ENCODE results near the gene C16orf92. TPM values are rescaled to one million over a fixed set of nuclear protein-coding genes. Genes with fewer than 3 reads are reported as not detected.

The C16orf92 gene
- total RNA-seq, 1 donor from 2014 or later, result not detected

- Mint-ChIP-seq H3K4me3 (ENCODE audit: unreplicated experiment) (no peak overlapping the region), H3K27ac (ENCODE audit: unreplicated experiment) (no peak overlapping the region), H3K36me3 (ENCODE audit: unreplicated experiment) (no peaks in the 10 kb centered on the region), H3K4me1 (ENCODE audit: unreplicated experiment) (peaks cover 6% of the 10 kb centered on the region), H3K9me3 (ENCODE audit: unreplicated experiment) (no peaks in the 10 kb centered on the region), H3K27me3 (ENCODE audit: unreplicated experiment) (peaks cover 23% of the 10 kb centered on the region)
- TF ChIP-seq CTCF (IDR thresholded peaks at IDR 0.05), result no peak
- no peak for DNase-seq (ENCODE audit: extremely low spot score, unreplicated experiment)
These were observed 1.5 kb downstream of the C16orf92 start for GRCh38 chr16:30024451-30024850.

DNA sequence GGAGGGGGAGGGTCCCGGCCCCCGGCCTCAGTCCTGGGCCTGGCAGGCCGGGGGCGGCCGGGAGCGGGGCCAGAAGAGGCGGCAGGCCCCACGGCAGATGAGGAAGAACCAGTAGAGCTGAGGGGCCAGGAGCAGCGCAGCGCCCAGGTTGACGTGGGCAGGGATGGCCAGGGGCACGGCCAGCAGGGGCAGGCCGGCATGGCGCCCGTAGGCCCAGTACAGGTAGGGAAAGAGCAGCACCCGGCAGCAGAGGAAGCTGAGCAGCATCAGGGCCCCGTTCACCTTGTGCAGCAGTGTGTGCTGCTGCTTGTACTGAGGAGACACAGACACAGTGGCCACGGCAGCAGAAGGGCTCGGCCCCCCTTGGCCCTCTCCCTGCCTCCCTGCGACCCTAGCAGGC, 2.2 kb downstream of the C16orf92 start:
- TF ChIP-seq CTCF (IDR thresholded peaks at IDR 0.05), result no peak

DNA sequence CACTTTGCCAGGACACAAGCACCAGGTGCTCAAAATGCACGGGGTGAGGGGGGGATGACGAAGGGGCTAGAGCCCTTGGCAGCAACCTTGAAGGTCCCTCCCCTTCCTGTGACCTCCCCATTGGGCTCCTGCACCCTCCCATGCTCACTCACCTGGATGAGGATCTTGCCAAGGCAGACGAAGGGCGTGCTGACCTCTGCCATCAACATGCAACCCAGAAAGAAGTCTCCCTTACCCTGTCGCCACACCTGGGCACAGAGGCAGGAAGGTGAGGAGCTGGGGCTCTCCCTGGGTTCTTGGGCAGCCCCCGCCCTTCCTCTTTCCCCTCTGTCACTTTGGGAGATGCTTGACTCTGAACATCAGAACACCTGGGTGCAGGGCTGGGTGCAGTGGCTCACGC, 2.6 kb downstream of the C16orf92 start:
- Mint-ChIP-seq H3K9me3 (ENCODE audit: unreplicated experiment) (no peaks in the 10 kb centered on the region), H3K27ac (ENCODE audit: unreplicated experiment) (no peak overlapping the region), H3K36me3 (ENCODE audit: unreplicated experiment) (no peaks in the 10 kb centered on the region), H3K27me3 (ENCODE audit: unreplicated experiment) (peaks cover 33% of the 10 kb centered on the region), H3K4me3 (ENCODE audit: unreplicated experiment) (no peak overlapping the region), H3K4me1 (ENCODE audit: unreplicated experiment) (peaks cover 8% of the 10 kb centered on the region)
- DNase-seq (ENCODE audit: extremely low spot score, unreplicated experiment), result no peak
- TF ChIP-seq CTCF (IDR thresholded peaks at IDR 0.05), result no peak

More for the DNA sequence above, 2.2 kb downstream of the C16orf92 start:
- peaks cover 30% of the 10 kb centered on the region for H3K27me3 Mint-ChIP-seq (ENCODE audit: unreplicated experiment)
- peaks cover 6% of the 10 kb centered on the region for H3K4me1 Mint-ChIP-seq (ENCODE audit: unreplicated experiment)
- no peaks in the 10 kb centered on the region for H3K9me3 Mint-ChIP-seq (ENCODE audit: unreplicated experiment)
- no peak for DNase-seq (ENCODE audit: extremely low spot score, unreplicated experiment)
- H3K27ac Mint-ChIP-seq (ENCODE audit: unreplicated experiment), result no peak overlapping the region
- no peak overlapping the region for H3K4me3 Mint-ChIP-seq (ENCODE audit: unreplicated experiment)
- no peaks in the 10 kb centered on the region for H3K36me3 Mint-ChIP-seq (ENCODE audit: unreplicated experiment)

DNA sequence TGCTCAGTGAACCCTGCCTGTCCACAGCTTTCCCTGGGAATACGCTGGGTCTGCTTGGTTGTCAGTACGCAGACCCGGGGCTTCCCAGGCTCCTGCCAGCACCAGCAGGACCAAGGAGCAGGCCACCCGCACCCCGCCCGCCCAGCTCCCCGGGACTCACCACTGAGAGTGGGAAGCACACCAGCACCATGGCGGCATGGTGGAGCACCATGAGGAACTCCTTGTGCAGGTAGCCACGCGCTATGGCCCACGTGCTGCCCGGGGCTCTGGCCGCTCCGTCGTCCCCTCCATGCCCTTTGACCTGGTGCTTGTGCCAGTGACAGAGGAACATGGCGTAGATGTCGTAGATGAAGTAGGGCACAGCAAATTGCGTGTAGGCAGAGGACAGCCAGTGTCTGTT, 3.5 kb downstream of the C16orf92 start:
- H3K36me3 Mint-ChIP-seq (ENCODE audit: unreplicated experiment), result no peaks in the 10 kb centered on the region
- DNase-seq (ENCODE audit: extremely low spot score, unreplicated experiment), result no peak
- TF ChIP-seq CTCF (IDR thresholded peaks at IDR 0.05), result no peak
- peaks cover 3% of the 10 kb centered on the region for H3K4me1 Mint-ChIP-seq (ENCODE audit: unreplicated experiment)
- no peak overlapping the region for H3K4me3 Mint-ChIP-seq (ENCODE audit: unreplicated experiment)
- no peaks in the 10 kb centered on the region for H3K9me3 Mint-ChIP-seq (ENCODE audit: unreplicated experiment)
- H3K27ac Mint-ChIP-seq (ENCODE audit: unreplicated experiment), result no peak overlapping the region
- peaks cover 33% of the 10 kb centered on the region for H3K27me3 Mint-ChIP-seq (ENCODE audit: unreplicated experiment)

GRCh38 chr16:30027588-30028437, 4.8 kb downstream of the C16orf92 start:
- peaks cover 38% of the 10 kb centered on the region for H3K27me3 Mint-ChIP-seq (ENCODE audit: unreplicated experiment)
- DNase-seq (ENCODE audit: extremely low spot score, unreplicated experiment), result no peak
- no peak overlapping the region for H3K4me3 Mint-ChIP-seq (ENCODE audit: unreplicated experiment)
- no peak overlapping the region for H3K27ac Mint-ChIP-seq (ENCODE audit: unreplicated experiment)
- H3K36me3 Mint-ChIP-seq (ENCODE audit: unreplicated experiment), result no peaks in the 10 kb centered on the region
- peaks cover 8% of the 10 kb centered on the region for H3K4me1 Mint-ChIP-seq (ENCODE audit: unreplicated experiment)
- H3K9me3 Mint-ChIP-seq (ENCODE audit: unreplicated experiment), result no peaks in the 10 kb centered on the region
- no peak for TF ChIP-seq CTCF (IDR thresholded peaks at IDR 0.05)

Data from osteocyte (in vitro differentiated cells).